ENCODE results near the gene SASH3. TPM values are rescaled to one million over a fixed set of nuclear protein-coding genes. Genes with fewer than 3 reads are reported as not detected.

Gene SASH3
- total and polyA plus RNA-seq, 2 donors (not counting 1 experiment from before 2014, with no cell fraction given) = 224 to 240 TPM

GRCh38 chrX:129781680-129782495, 2.1 kb downstream of the SASH3 start:
- H3K4me3 Mint-ChIP-seq = peak overlapping the region; percentile 89
- DNase-seq = peak; percentile 7
- WGBS (ENCODE audit: insufficient coverage) = 0% methylated on average over 1 of the region's 10 CpGs
- peak overlapping the region; percentile 56 to 81 (median 65) for H3K4me3 ChIP-seq (ENCODE audit: control extremely low read depth in 1 of 5, extremely low read depth in 1 of 5, insufficient read depth in 1 of 5, low read depth in 2 of 5, low read length in 4 of 5)
- H3K4me2 ChIP-seq (replicated peaks; ENCODE audit: low read depth, low read length, poor library complexity, severe bottlenecking) = peak overlapping the region; percentile 85
- no peaks in the 10 kb centered on the region for H3K9me3 Mint-ChIP-seq (ENCODE audit: insufficient read depth)
- peak overlapping the region; percentile 97 for H3K27ac Mint-ChIP-seq
- CTCF ChIA-PET = interaction anchor here (1.1 to 4.5 kb wide), 9 partner anchors 10 to 104 kb away, joined by 3 to 32 read pairs (median 9); no protein-coding TSS in a partner anchor
- H3K9ac ChIP-seq (ENCODE audit: low read length) = peak overlapping the region; percentile 82
- POLR2A ChIA-PET = interaction anchor here (0.8 to 4.2 kb wide), 9 partner anchors 10 to 44 kb away, joined by 3 to 35 read pairs (median 8); no protein-coding TSS in a partner anchor
- peak overlapping the region; percentile 63 to 81 for H3K27ac ChIP-seq (ENCODE audit: low read length in 2 of 2)
- H3K27me3 ChIP-seq (replicated peaks in 1 of 4; ENCODE audit: control extremely low read depth in 1 of 4, control insufficient read depth in 3 of 4, insufficient read depth in 4 of 4, low read length in 3 of 4) = no peaks in the 10 kb centered on the region
- H3K9me3 ChIP-seq (ENCODE audit: control extremely low read depth in 1 of 3, control insufficient read depth in 2 of 3, insufficient read depth in 1 of 3, low read length in 2 of 3) = no peaks in the 10 kb centered on the region
- ATAC-seq (ENCODE audit: low read depth) = no peak
- H3K27me3 Mint-ChIP-seq = no peaks in the 10 kb centered on the region
- H3K79me2 ChIP-seq (ENCODE audit: control insufficient read depth, insufficient read depth, low read length) = peaks cover 92% of the 10 kb centered on the region
- intact Hi-C loops (cut with micrococcal nuclease) = loop anchor here (1.0 to 5.0 kb wide), 4 partner anchors 9 to 105 kb away; partner anchors contain the start of gene XPNPEP2
- peaks cover 64% of the 10 kb centered on the region for H3K4me1 Mint-ChIP-seq
- peaks cover 0 to 33% of the 10 kb centered on the region in 2 experiments for H3K36me3 ChIP-seq (replicated peaks in 1 of 2; ENCODE audit: control extremely low read depth in 1 of 2, control insufficient read depth in 1 of 2, extremely low read depth in 1 of 2, insufficient read depth in 2 of 2, low read length in 1 of 2)
- H2AFZ ChIP-seq (ENCODE audit: insufficient read depth, low read depth, low read length, poor library complexity, severe bottlenecking) = no peak overlapping the region
- TF ChIP-seq EZH2 (IDR thresholded peaks at IDR 0.05; ENCODE audit: borderline replicate concordance, insufficient read depth, low read depth, low read length, poor library complexity, severe bottlenecking) (no peak), CTCF (IDR thresholded peaks at IDR 0.05) (no peak)
- H3K4me1 ChIP-seq (ENCODE audit: control insufficient read depth in 2 of 2, insufficient read depth in 2 of 2, low read length in 2 of 2) = peaks cover 75 to 80% of the 10 kb centered on the region in 2 donors
- peaks cover 49% of the 10 kb centered on the region for H4K20me1 ChIP-seq (ENCODE audit: control insufficient read depth, insufficient read depth, low read length, poor library complexity, severe bottlenecking)
